Heart right ventricle (tissue), 16 donors: Measurements from ENCODE around the gene PPP6R1. TPM values are rescaled to one million over a fixed set of nuclear protein-coding genes. Genes with fewer than 3 reads are reported as not detected.

Source experiments
- ATAC-seq, 8 donors: fragments of 200-7000 bp; cut with Tn5 transposase; one replicate each; pipeline ENCODE4 v1.9.1; 2020; ENCODE audit warnings: mild to moderate bottlenecking in 8 of 8, moderate library complexity in 8 of 8, moderate number of reproducible peaks in 1 of 8
- DNase-seq, 2 donors: peaks; one replicate each; pipeline ENCODE4 v3.0.0-alpha.2; 2020
- H3K27ac ChIP-seq, 10 donors: fragments of 200-600 bp; sonication (generic) in 2 of 10; one replicate each; pipeline versions ENCODE4 v1.5.0 to v1.8.0; 2020 to 2022; ENCODE audit warnings: mild to moderate bottlenecking in 3 of 10
- H3K27me3 ChIP-seq, 7 donors: fragments of 200-600 bp; one replicate each; pipeline ENCODE4 v1.8.0; 2021 to 2022; ENCODE audit warnings: mild to moderate bottlenecking in 2 of 7
- H3K36me3 ChIP-seq, 9 donors: fragments of 200-600 bp; sonication (generic) in 1 of 9; one replicate each; pipeline versions ENCODE4 v1.5.0 to v1.8.0; 2020 to 2022; ENCODE audit warnings: mild to moderate bottlenecking in 2 of 9
- H3K4me1 ChIP-seq, 9 donors: fragments of 200-600 bp; sonication (generic) in 1 of 9; one replicate each; pipeline versions ENCODE4 v1.5.0 to v1.8.0; 2020 to 2022; ENCODE audit warnings: mild to moderate bottlenecking in 4 of 9
- H3K4me3 ChIP-seq, 10 donors: fragments of 200-600 bp; sonication (generic) in 2 of 10; one replicate each; pipeline versions ENCODE4 v1.5.0 to v1.8.0; 2020 to 2022; ENCODE audit warnings: mild to moderate bottlenecking in 7 of 10, moderate library complexity in 2 of 10
- H3K9me3 ChIP-seq, 11 donors: fragments of 200-600 bp in 10 of 11; sonication (generic) in 2 of 11; one replicate each; pipeline versions ENCODE4 v1.5.0 to v1.8.0; 2013 to 2022; ENCODE audit warnings: mild to moderate bottlenecking in 2 of 11, control low read depth in 1 of 11, moderate library complexity in 1 of 11
- CTCF ChIP-seq, 9 donors: fragments of 200-600 bp; sonication (generic) in 2 of 9; IDR thresholded peaks; one replicate each; pipeline versions ENCODE4 v1.5.0 to v1.8.0; 2021 to 2022; ENCODE audit warnings: antibody characterized with exemption in 9 of 9, mild to moderate bottlenecking in 5 of 9, moderate library complexity in 1 of 9
- WGBS, 2 donors: extraction: QIAGEN DNeasy Blood & Tissue Kit; methylation state at CpG; one replicate each; pipeline ENCODE4 v1.1.7; 2013; ENCODE audit warnings: inconsistent platforms in 1 of 2; 5-methylcytosine and 5-hydroxymethylcytosine counted together
- intact Hi-C, 10 donors: fragments of 100-400 bp; cut with DNase I; formaldehyde crosslinking; loops; one replicate each; pipeline versions ENCODE4 v1.11.1 to v1.14.2; 2022
- polyA plus RNA-seq, 2 donors: library from polyadenylated mRNA; stranded (reverse); fragments of 200-250 nt; gene quantifications; one replicate each; pipeline ENCODE4 v1.2.3, GENCODE V29; 2013
- total RNA-seq, 10 donors: library from RNA; stranded (reverse); fragmentation: NEBNext Ultra II Directional in 3 of 10; extraction: Animal tissue kit (Norgen Biotek cat#: 25700) in 3 of 10; gene quantifications; one replicate each; pipeline versions ENCODE4 v1.2.1 to v1.2.4, GENCODE V29; 2021 to 2023
- donor health status: Arrhythmogenic right ventricular cardiomyopathy.
- donor health status: ischemic (EF 13 %, LVEDD 7.1; RV severe dilation, severe dysfunction).
- donor health status: healthy with polysubstance abuse.
- donor health status: DM: no; HTN: yes; CAD: no.
- donor health status: DM: no; HTN: no; CAD: no.
- donor health status: ischemic (EF 25% LVEDD 6.9; RV normal size, moderate dysfunction).
- donor health status: ischemic (EF 25% LVEDD 5.7; RV mildly dilated, moderate dysfunction).
- donor health status: healthy.
- donor health status: DM: yes; HTN: yes; CAD: no.
- donor health status: Ischemic cardiomyopathy.
- donor health status: ischemic (EF 35%, LVEDD 5.7; RV mildly dilated, moderate dysfunction).
- donor health status: nonischemic (EF 11% LVEDD 7.7; RV severe dilation, severe dysfunction).
- donor health status: DM: yes; HTN: yes; CAD: no.
- donor health status: PGD.
- donor health status: ischemic (EF 29% LVEDD 5.4; RV normal size, mild dysfunction).
- donor health status: nonischemic (EF 23%, LVEDD 6.1; RV moderate dilation, normal function).

PPP6R1 gene
- total and polyA plus RNA-seq, 12 donors: 31.1 to 51.3 (median 38.7) TPM

- ATAC-seq: no peak
- intact Hi-C loops: no loop called here
Measured at GRCh38 chr19:55261671-55262126, 2.9 kb upstream of the PPP6R1 start.

GRCh38 chr19:55259540-55260210 lies 858 bp upstream of the PPP6R1 start:
- peak overlapping the region; percentile 4 to 99 (median 94) for H3K4me3 ChIP-seq
- no peaks in the 10 kb centered on the region for H3K9me3 ChIP-seq
- H3K4me1 ChIP-seq: peaks cover 11 to 44% (median 43%) of the 10 kb centered on the region in 9 donors
- H3K27me3 ChIP-seq: no peaks in the 10 kb centered on the region
- intact Hi-C loops: loop anchor here in 2 of 10 donors (5.0 kb wide), 2 partner anchors 42 to 148 kb away; partner anchors contain the start of gene UBE2S (in 1 of the 2)
- DNase-seq: no peak
- H3K27ac ChIP-seq: peak overlapping the region; percentile 78 to 98 (median 89)
- TF ChIP-seq CTCF (IDR thresholded peaks at IDR 0.05): no peak
- H3K36me3 ChIP-seq: peaks cover 0 to 10% (median 0%) of the 10 kb centered on the region in 9 donors
- WGBS, 2 donors: 45 to 48% methylated on average over 29 of the region's 29 CpGs
- no peak for ATAC-seq

More at GRCh38 chr19:55261671-55262126, 2.9 kb upstream of the PPP6R1 start:
- H3K27me3 ChIP-seq: no peaks in the 10 kb centered on the region
- H3K4me1 ChIP-seq: peaks cover 4 to 24% (median 23%) of the 10 kb centered on the region in 9 donors
- no peak overlapping the region for H3K4me3 ChIP-seq
- no peaks in the 10 kb centered on the region for H3K9me3 ChIP-seq
- H3K36me3 ChIP-seq: peaks cover 0 to 15% (median 0%) of the 10 kb centered on the region in 9 donors
- no peak for DNase-seq
- 91 to 94% methylated on average over 13 of the region's 13 CpGs for WGBS, 2 donors
- no peak overlapping the region for H3K27ac ChIP-seq
- TF ChIP-seq CTCF (IDR thresholded peaks at IDR 0.05): no peak

GRCh38 chr19:55258476-55258827 lies 365 bp downstream of the PPP6R1 start:
- H3K36me3 ChIP-seq: peaks cover 0 to 10% (median 0%) of the 10 kb centered on the region in 9 donors
- H3K27me3 ChIP-seq: no peaks in the 10 kb centered on the region
- WGBS, 2 donors: 1 to 2% methylated on average over 22 to 53 of the region's 53 CpGs
- no peak for DNase-seq
- intact Hi-C loops: loop anchor here in 2 of 10 donors (5.0 kb wide), 2 partner anchors 41 to 149 kb away; partner anchors contain the start of gene UBE2S (in 1 of the 2)
- H3K27ac ChIP-seq: peak overlapping the region in 9 of 10 donors; percentile 78 to 98 (median 93)
- no peak for TF ChIP-seq CTCF (IDR thresholded peaks at IDR 0.05)
- ATAC-seq: peak; percentile 3 to 23 (median 9)
- peak overlapping the region; percentile 68 to 99 (median 94) for H3K4me3 ChIP-seq
- H3K9me3 ChIP-seq: no peaks in the 10 kb centered on the region
- peaks cover 11 to 56% (median 48%) of the 10 kb centered on the region in 9 donors for H3K4me1 ChIP-seq

GRCh38 chr19:55257461-55258420 lies 1.1 kb downstream of the PPP6R1 start:
- 2 to 3% methylated on average over 51 of the region's 51 CpGs for WGBS, 2 donors
- TF ChIP-seq CTCF (IDR thresholded peaks at IDR 0.05): no peak
- peaks cover 0 to 13% (median 0%) of the 10 kb centered on the region in 9 donors for H3K36me3 ChIP-seq
- peak overlapping the region in 9 of 10 donors; percentile 78 to 98 (median 93) for H3K27ac ChIP-seq
- no peaks in the 10 kb centered on the region for H3K27me3 ChIP-seq
- no peak for DNase-seq
- no peak for ATAC-seq
- peak overlapping the region; percentile 67 to 99 (median 94) for H3K4me3 ChIP-seq
- intact Hi-C loops: loop anchor here in 3 of 10 donors (2.0 to 5.0 kb wide), 3 partner anchors 40 to 150 kb away; partner anchors contain the start of gene UBE2S (in 1 of the 3)
- H3K9me3 ChIP-seq: no peaks in the 10 kb centered on the region
- peaks cover 11 to 63% (median 51%) of the 10 kb centered on the region in 9 donors for H3K4me1 ChIP-seq
